SK-N-SH (cell line): ENCODE results near the gene TDRD9. TPM values are rescaled to one million over a fixed set of nuclear protein-coding genes. Genes with fewer than 3 reads are reported as not detected.

Source experiments
- CTCF ChIA-PET: fragments of 300-600, 350-600 bp; formaldehyde crosslinking; extraction: SDS; loops from one replicate; lab custom pipeline; 2021; lab: Yijun Ruan, JAX
- POLR2A ChIA-PET: fragments of 350-600 bp; sonication (Branson Sonifier 250); formaldehyde crosslinking; extraction: SDS; loops from one replicate; lab custom pipeline; 2020; ENCODE audit warnings: antibody characterized with exemption, inconsistent platforms; lab: Yijun Ruan, JAX
- DNase-seq: peaks from one replicate; pipeline ENCODE4 v3.0.0; 2012
- H2AFZ ChIP-seq: fragments of 200-600 bp; sonication (generic); 2 replicates; pipeline ENCODE4 v1.8.1; 2016; ENCODE audit warnings: antibody characterized with exemption, mild to moderate bottlenecking, low read depth
- H3F3A ChIP-seq: fragments of 200-600 bp; sonication (generic); replicated peaks from 2 replicates; pipeline ENCODE3; 2016; ENCODE audit warnings: antibody characterized with exemption, mild to moderate bottlenecking; ENCODE audit not compliant: insufficient read depth
- H3K27ac ChIP-seq, 2 experiments: fragments of 200-500 bp in 1 of 2; fragments of 200-600 bp in 1 of 2; sonication (Bioruptor generic) in 1 of 2; sonication (generic), shearing (Covaris generic) in 1 of 2; 2 replicates each; pipeline versions ENCODE4 v1.5.1 to v1.6.1; 2014 to 2016; ENCODE audit warnings: low read depth in 2 of 2, inconsistent platforms in 1 of 2, low read length in 1 of 2, mild to moderate bottlenecking in 1 of 2, mixed read lengths in 1 of 2
- H3K27me3 ChIP-seq: fragments of 200-600 bp; sonication (generic), shearing (Covaris generic); 2 replicates; pipeline ENCODE4 v1.6.1; 2016; ENCODE audit warnings: mixed run types; ENCODE audit not compliant: insufficient read depth
- H3K36me3 ChIP-seq, 2 experiments: fragments of 200-500 bp in 1 of 2; fragments of 200-600 bp in 1 of 2; sonication (Bioruptor generic) in 1 of 2; sonication (generic) in 1 of 2; replicated peaks in 1 of 2; 2 replicates each; pipeline versions ENCODE3 to v1.5.1; 2014 to 2016; ENCODE audit warnings: low read length in 1 of 2, mild to moderate bottlenecking in 1 of 2; ENCODE audit not compliant: insufficient read depth in 2 of 2, control insufficient read depth in 1 of 2
- H3K4me1 ChIP-seq, 2 experiments: fragments of 200-500 bp in 1 of 2; fragments of 200-600 bp in 1 of 2; sonication (Bioruptor generic) in 1 of 2; sonication (generic), shearing (Covaris generic) in 1 of 2; 2 replicates each; pipeline versions ENCODE4 v1.5.1 to v1.6.1; 2014 to 2016; ENCODE audit warnings: low read depth in 1 of 2, low read length in 1 of 2, mixed run types in 1 of 2; ENCODE audit not compliant: insufficient read depth in 2 of 2, control insufficient read depth in 1 of 2
- H3K4me2 ChIP-seq: fragments of 200-600 bp; sonication (generic), shearing (Covaris generic); 2 replicates; pipeline ENCODE4 v1.6.1; 2017; ENCODE audit warnings: mixed run types
- H3K4me3 ChIP-seq, 2 experiments: fragments of 200-500 bp in 1 of 2; fragments of 200-600 bp in 1 of 2; sonication (Bioruptor generic) in 1 of 2; sonication (generic), shearing (Covaris generic) in 1 of 2; 2 replicates each; pipeline versions ENCODE4 v1.5.1 to v1.8.1; 2014 to 2016; ENCODE audit warnings: low read depth in 2 of 2, inconsistent platforms in 1 of 2, low read length in 1 of 2, mild to moderate bottlenecking in 1 of 2, mixed read lengths in 1 of 2, moderate library complexity in 1 of 2
- H3K79me2 ChIP-seq: fragments of 200-600 bp; sonication (generic); 2 replicates; pipeline ENCODE4 v1.8.1; 2017; ENCODE audit warnings: mild to moderate bottlenecking; ENCODE audit not compliant: insufficient read depth
- H3K9ac ChIP-seq: fragments of 200-600 bp; sonication (generic); 2 replicates; pipeline ENCODE4 v1.6.1; 2017; ENCODE audit warnings: mixed run types
- H3K9me2 ChIP-seq: fragments of 200-600 bp; sonication (generic); 2 replicates; pipeline ENCODE4 v1.6.1; 2017; ENCODE audit warnings: mixed run types
- H3K9me3 ChIP-seq: fragments of 200-600 bp; sonication (generic); 2 replicates; pipeline ENCODE4 v1.6.1; 2017; ENCODE audit warnings: mixed run types, mild to moderate bottlenecking, moderate library complexity
- H4K20me1 ChIP-seq: fragments of 200-600 bp; sonication (generic); 2 replicates; pipeline ENCODE4 v1.6.1; 2017; ENCODE audit warnings: mild to moderate bottlenecking, mixed run types; ENCODE audit not compliant: insufficient read depth
- GATA2 ChIP-seq: sonication (generic); formaldehyde crosslinking; IDR thresholded peaks from 2 replicates; pipeline ENCODE4 v1.5.0; 2020; ENCODE audit warnings: mild to moderate bottlenecking, missing genetic modification reagents
- IRF3 ChIP-seq: fragments of 150-350 bp; IDR thresholded peaks from 2 replicates; pipeline ENCODE4 v1.6.1; 2016; ENCODE audit warnings: mild to moderate bottlenecking, low read depth, low read length
- MEF2A ChIP-seq: IDR thresholded peaks from 2 replicates; pipeline ENCODE4 v1.4.0; 2012; ENCODE audit warnings: low read depth, borderline replicate concordance
- MXI1 ChIP-seq: IDR thresholded peaks from 2 replicates; pipeline ENCODE4 v1.6.1; 2012; ENCODE audit warnings: mild to moderate bottlenecking, low read depth, low read length, improper control_type of control experiment
- RAD21 ChIP-seq: IDR thresholded peaks from 2 replicates; pipeline ENCODE4 v1.6.1; 2012; ENCODE audit warnings: mild to moderate bottlenecking, low read length
- SMC3 ChIP-seq: IDR thresholded peaks from 2 replicates; pipeline ENCODE4 v1.6.1; 2012; ENCODE audit warnings: low read depth, low read length, improper control_type of control experiment
- WGBS: methylation state at CpG from one replicate; pipeline ENCODE4 v1.1.6; 2017; ENCODE audit warnings: low lambda C conversion rate; 5-methylcytosine and 5-hydroxymethylcytosine counted together
- polyA plus RNA-seq, 3 experiments: library from polyadenylated mRNA; depleted of rRNA; stranded (reverse); fragments of >200 nt; gene quantifications; 2 replicates each; pipeline ENCODE4 v1.2.3, GENCODE V29; 2012
- TF ChIP-seq, protein P1 (sequence below): IDR thresholded peaks from 2 replicates; pipeline ENCODE4 v1.6.1; 2012; ENCODE audit warnings: mild to moderate bottlenecking, low read depth, low read length, moderate library complexity
- TF ChIP-seq, protein P2 (sequence below): IDR thresholded peaks from 2 replicates; pipeline ENCODE4 v1.4.0; 2012; ENCODE audit warnings: low read depth, borderline replicate concordance

TDRD9 gene
- polyA plus RNA-seq, 1 of the 3 experiments (the other 2 are of a cell fraction): not detected

DNA sequence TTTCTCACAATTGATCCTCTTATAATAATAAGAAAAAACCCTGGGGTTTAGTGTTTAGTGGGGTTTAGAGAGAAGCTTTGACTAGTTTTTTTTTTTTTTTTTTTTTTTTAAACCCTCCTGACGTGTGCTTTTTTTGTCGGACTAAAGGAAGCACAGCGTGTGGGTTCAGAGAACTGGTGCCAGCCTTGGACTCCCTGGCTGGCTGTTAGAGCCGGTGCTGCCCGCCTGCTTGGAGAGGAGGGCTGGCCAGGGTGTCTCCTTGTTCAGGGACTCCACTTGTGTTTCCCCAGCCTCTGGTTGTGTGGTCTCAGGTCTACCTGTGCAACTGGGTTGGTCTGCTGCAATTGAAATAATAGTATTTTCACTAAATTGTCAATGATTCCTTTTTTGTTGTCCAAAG lies 103.1 kb downstream of the TDRD9 start (continued):
- TF ChIP-seq IRF3 (no peak), MEF2A (no peak)
- TF ChIP-seq, protein P1, sequence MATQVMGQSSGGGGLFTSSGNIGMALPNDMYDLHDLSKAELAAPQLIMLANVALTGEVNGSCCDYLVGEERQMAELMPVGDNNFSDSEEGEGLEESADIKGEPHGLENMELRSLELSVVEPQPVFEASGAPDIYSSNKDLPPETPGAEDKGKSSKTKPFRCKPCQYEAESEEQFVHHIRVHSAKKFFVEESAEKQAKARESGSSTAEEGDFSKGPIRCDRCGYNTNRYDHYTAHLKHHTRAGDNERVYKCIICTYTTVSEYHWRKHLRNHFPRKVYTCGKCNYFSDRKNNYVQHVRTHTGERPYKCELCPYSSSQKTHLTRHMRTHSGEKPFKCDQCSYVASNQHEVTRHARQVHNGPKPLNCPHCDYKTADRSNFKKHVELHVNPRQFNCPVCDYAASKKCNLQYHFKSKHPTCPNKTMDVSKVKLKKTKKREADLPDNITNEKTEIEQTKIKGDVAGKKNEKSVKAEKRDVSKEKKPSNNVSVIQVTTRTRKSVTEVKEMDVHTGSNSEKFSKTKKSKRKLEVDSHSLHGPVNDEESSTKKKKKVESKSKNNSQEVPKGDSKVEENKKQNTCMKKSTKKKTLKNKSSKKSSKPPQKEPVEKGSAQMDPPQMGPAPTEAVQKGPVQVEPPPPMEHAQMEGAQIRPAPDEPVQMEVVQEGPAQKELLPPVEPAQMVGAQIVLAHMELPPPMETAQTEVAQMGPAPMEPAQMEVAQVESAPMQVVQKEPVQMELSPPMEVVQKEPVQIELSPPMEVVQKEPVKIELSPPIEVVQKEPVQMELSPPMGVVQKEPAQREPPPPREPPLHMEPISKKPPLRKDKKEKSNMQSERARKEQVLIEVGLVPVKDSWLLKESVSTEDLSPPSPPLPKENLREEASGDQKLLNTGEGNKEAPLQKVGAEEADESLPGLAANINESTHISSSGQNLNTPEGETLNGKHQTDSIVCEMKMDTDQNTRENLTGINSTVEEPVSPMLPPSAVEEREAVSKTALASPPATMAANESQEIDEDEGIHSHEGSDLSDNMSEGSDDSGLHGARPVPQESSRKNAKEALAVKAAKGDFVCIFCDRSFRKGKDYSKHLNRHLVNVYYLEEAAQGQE: no peak

DNA sequence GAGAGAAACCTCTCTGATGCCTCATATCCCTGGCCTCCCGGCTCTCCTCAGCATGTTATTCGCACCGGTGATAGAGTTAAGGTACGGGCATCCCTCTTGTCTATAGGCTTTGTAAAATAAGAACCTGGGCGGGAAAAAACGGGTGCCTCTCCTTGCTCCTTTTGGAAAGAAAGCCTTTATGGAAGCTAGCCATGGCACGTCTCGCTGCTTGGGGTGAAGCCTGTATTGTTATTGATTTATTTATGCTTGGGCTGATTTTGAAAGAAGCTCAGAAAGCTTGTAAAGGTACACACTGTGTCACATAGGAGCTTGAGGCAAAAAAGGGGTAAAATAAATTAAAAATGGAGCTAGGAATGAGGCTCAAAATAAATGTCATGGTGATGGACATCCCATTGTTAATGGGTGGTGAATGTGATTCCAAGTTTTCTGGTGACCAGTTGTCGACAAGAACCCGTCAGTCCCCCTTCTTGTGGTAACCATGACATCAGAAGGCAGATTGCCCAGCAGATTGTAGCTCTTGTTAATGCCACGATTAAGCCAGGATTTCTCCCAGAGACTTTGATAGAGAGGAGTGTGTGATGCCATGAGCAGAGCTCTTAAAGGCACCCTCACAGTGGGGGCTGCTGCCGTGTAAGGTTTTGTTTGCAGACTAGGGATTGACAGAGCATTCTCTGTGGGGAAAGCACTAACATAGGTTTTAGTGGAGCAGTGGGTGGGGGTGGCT lies 106.9 kb downstream of the TDRD9 start:
- H3K9me2 ChIP-seq: no peaks in the 10 kb centered on the region
- no peaks in the 10 kb centered on the region for H3K79me2 ChIP-seq
- ChIA-PET CTCF (interaction anchor here (1.1 to 1.8 kb wide), 2 partner anchors 15 to 137 kb away, joined by 3 to 4 read pairs; no protein-coding TSS in a partner anchor), POLR2A (no interaction called here)
- H3F3A ChIP-seq: no peaks in the 10 kb centered on the region
- no peak overlapping the region for H3K27ac ChIP-seq
- H3K9me3 ChIP-seq: no peaks in the 10 kb centered on the region
- DNase-seq: peak; percentile 53
- peaks cover 0 to 10% of the 10 kb centered on the region in 2 experiments; a peak in 1 of 4 replicates for H3K4me1 ChIP-seq
- H4K20me1 ChIP-seq: no peaks in the 10 kb centered on the region
- no peak overlapping the region for H3K4me3 ChIP-seq
- TF ChIP-seq SMC3 (no peak), MXI1 (no peak), RAD21 (no peak), GATA2 (CRISPR knock-in tag) (peak; percentile 31; the same call in 1 of the 2 replicates)
- TF ChIP-seq, protein P2, sequence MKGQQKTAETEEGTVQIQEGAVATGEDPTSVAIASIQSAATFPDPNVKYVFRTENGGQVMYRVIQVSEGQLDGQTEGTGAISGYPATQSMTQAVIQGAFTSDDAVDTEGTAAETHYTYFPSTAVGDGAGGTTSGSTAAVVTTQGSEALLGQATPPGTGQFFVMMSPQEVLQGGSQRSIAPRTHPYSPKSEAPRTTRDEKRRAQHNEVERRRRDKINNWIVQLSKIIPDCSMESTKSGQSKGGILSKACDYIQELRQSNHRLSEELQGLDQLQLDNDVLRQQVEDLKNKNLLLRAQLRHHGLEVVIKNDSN: no peak
- TF ChIP-seq, all 33 proteins: peak for 1
- no peak overlapping the region for H2AFZ ChIP-seq
- no peak overlapping the region for H3K9ac ChIP-seq
- 45% methylated on average over 12 of the region's 12 CpGs for whole genome bisulfite sequencing
- no peaks in the 10 kb centered on the region for H3K36me3 ChIP-seq
- H3K4me2 ChIP-seq: no peak overlapping the region
- H3K27me3 ChIP-seq: no peaks in the 10 kb centered on the region; the same call in 1 of the 2 replicates
